EL (cell line): ENCODE data around the gene OGFOD3.
"Not testable (repeated sequence)": the region's sequence is repeated elsewhere in the genome, so short reads cannot be mapped to it uniquely, and the experiment has no call there.

Source experiments
- DNase-seq: peaks from one replicate; pipeline ENCODE4 v3.0.0-alpha.2; 2016

The OGFOD3 gene

GRCh38 chr17:82371333-82372248 lies 46.8 kb downstream of the OGFOD3 start, which contains the start of gene UTS2R:
TSS of gene UTS2R (plus strand) at chr17:82371765. CDS start at chr17:82374325, 2,560 bp downstream.
- no peak for DNase-seq

- peak; percentile 20 for DNase-seq
Measured at GRCh38 chr17:82370471-82371332, 47.7 kb downstream of the OGFOD3 start.

GRCh38 chr17:82369211-82369610 lies 49.2 kb downstream of the OGFOD3 start:
- no peak for DNase-seq

- peak; percentile 41 for DNase-seq
Measured at GRCh38 chr17:82367724-82368524, 50.5 kb downstream of the OGFOD3 start.

GRCh38 chr17:82366749-82367148 lies 51.6 kb downstream of the OGFOD3 start:
- no peak for DNase-seq

- DNase-seq, result no peak
Measured at GRCh38 chr17:82365606-82366295, 52.6 kb downstream of the OGFOD3 start.

- no peak for DNase-seq
Measured at GRCh38 chr17:82361885-82362633, 56.3 kb downstream of the OGFOD3 start.

GRCh38 chr17:82359451-82360074 lies 58.8 kb downstream of the OGFOD3 start:
- not testable (repeated sequence) for DNase-seq

GRCh38 chr17:82358465-82359350 lies 59.7 kb downstream of the OGFOD3 start, which contains the start of gene TEX19:
TSS of gene TEX19 (plus strand) at chr17:82359247. CDS start at chr17:82362151, 2,904 bp downstream.
- DNase-seq, result peak; percentile 32

GRCh38 chr17:82357394-82357793 lies 61.0 kb downstream of the OGFOD3 start:
- no peak for DNase-seq

- DNase-seq, result no peak
Measured at GRCh38 chr17:82356845-82357355, 61.5 kb downstream of the OGFOD3 start.

GRCh38 chr17:82355770-82356427 lies 62.5 kb downstream of the OGFOD3 start:
- no peak for DNase-seq

GRCh38 chr17:82354804-82355308 lies 63.5 kb downstream of the OGFOD3 start:
- DNase-seq, result no peak

GRCh38 chr17:82353484-82353883 lies 64.9 kb downstream of the OGFOD3 start:
- DNase-seq, result no peak

- peak; percentile 84 for DNase-seq
Measured at GRCh38 chr17:82351713-82352488, 66.5 kb downstream of the OGFOD3 start.

GRCh38 chr17:82351254-82351712 lies 67.1 kb downstream of the OGFOD3 start:
- no peak for DNase-seq

- no peak for DNase-seq
Measured at GRCh38 chr17:82350182-82351030, 68.0 kb downstream of the OGFOD3 start.
